Neural cell (in vitro differentiated cells): ENCODE results near the gene ABHD2.

Experiments
- CTCF ChIP-seq: fragments of 450-650 bp; IDR thresholded peaks from 2 replicates; pipeline ENCODE4 v1.5.1; 2014; ENCODE audit warnings: antibody characterized with exemption, mild to moderate bottlenecking, moderate library complexity; ENCODE audit not compliant: poor library complexity, severe bottlenecking
- EP300 ChIP-seq: fragments of 450-650 bp; conservative IDR thresholded peaks from 2 replicates; pipeline ENCODE4 v1.6.1; 2014; ENCODE audit warnings: antibody characterized with exemption, mild to moderate bottlenecking, moderate library complexity; ENCODE audit not compliant: poor library complexity, severe bottlenecking
- EZH2 ChIP-seq: fragments of 200-600, 300-800 bp; shearing (Covaris generic), sonication (generic); IDR thresholded peaks from 2 replicates; pipeline ENCODE4 v1.6.1; 2014; ENCODE audit warnings: antibody characterized with exemption, low read length, borderline replicate concordance, mild to moderate bottlenecking; ENCODE audit not compliant: insufficient read depth, poor library complexity, severe bottlenecking
- MXI1 ChIP-seq: fragments of 450-650 bp; conservative IDR thresholded peaks from 2 replicates; pipeline ENCODE4 v1.6.1; 2014; ENCODE audit warnings: antibody characterized with exemption, mild to moderate bottlenecking; ENCODE audit not compliant: poor library complexity, severe bottlenecking

- no peak for TF ChIP-seq CTCF
- TF ChIP-seq EZH2: no peak
- no peak for TF ChIP-seq EP300
- no peak for TF ChIP-seq MXI1
Measured at GRCh38 chr15:89118481-89118989, 30.3 kb downstream of the ABHD2 start.
